BJ (cell line): ENCODE results near the gene PITPNC1. TPM values are rescaled to one million over a fixed set of nuclear protein-coding genes. Genes with fewer than 3 reads are reported as not detected.

Experiments used
- CTCF ChIA-PET: fragments of 350-600 bp; formaldehyde crosslinking; extraction: SDS; loops from one replicate; lab custom pipeline; 2021; ENCODE audit warnings: antibody characterized with exemption, inconsistent platforms; lab: Yijun Ruan, JAX
- POLR2A ChIA-PET: fragments of 300-600 bp; sonication (Branson Sonifier 250); formaldehyde crosslinking; extraction: SDS; loops from one replicate; lab custom pipeline; 2021; ENCODE audit warnings: antibody characterized with exemption; lab: Charles Lee
- DNase-seq: peaks from one replicate; pipeline ENCODE4 v3.0.0-alpha.2; 2011; ENCODE audit warnings: low read depth
- H3K27me3 ChIP-seq: 2 replicates; pipeline ENCODE4 v1.6.0; 2011; ENCODE audit warnings: low read length; ENCODE audit not compliant: control insufficient read depth, insufficient read depth
- H3K36me3 ChIP-seq: 2 replicates; pipeline ENCODE4 v1.5.1; 2011; ENCODE audit warnings: low read length; ENCODE audit not compliant: control insufficient read depth, insufficient read depth
- H3K4me3 ChIP-seq: 2 replicates; pipeline ENCODE4 v1.5.1; 2011; ENCODE audit warnings: low read depth, mild to moderate bottlenecking, control low read depth, low read length
- CTCF ChIP-seq: IDR thresholded peaks from 2 replicates; pipeline ENCODE4 v1.5.1; 2011; ENCODE audit warnings: low read depth, mild to moderate bottlenecking, control low read depth, inconsistent platforms, low read length, moderate library complexity; ENCODE audit not compliant: insufficient read depth
- polyA plus RNA-seq: library from polyadenylated mRNA; depleted of rRNA; stranded (reverse); fragments of >200 nt; gene quantifications from 2 replicates; pipeline ENCODE4 v1.2.3, GENCODE V29; 2011

Gene PITPNC1
- polyA plus RNA-seq, 1 experiment = 4.6 TPM

- no peak for DNase-seq
- H3K4me3 ChIP-seq = no peak overlapping the region
- no peaks in the 10 kb centered on the region for H3K36me3 ChIP-seq
- no peaks in the 10 kb centered on the region for H3K27me3 ChIP-seq
- POLR2A ChIA-PET = no interaction called here
- CTCF ChIA-PET = interaction anchor here (0.7 kb wide), 1 partner anchor 18 kb away, joined by 4 read pairs; no protein-coding TSS in a partner anchor
- no peak for TF ChIP-seq CTCF
Measured at GRCh38 chr17:67671493-67671892, 294.4 kb downstream of the PITPNC1 start.

DNA sequence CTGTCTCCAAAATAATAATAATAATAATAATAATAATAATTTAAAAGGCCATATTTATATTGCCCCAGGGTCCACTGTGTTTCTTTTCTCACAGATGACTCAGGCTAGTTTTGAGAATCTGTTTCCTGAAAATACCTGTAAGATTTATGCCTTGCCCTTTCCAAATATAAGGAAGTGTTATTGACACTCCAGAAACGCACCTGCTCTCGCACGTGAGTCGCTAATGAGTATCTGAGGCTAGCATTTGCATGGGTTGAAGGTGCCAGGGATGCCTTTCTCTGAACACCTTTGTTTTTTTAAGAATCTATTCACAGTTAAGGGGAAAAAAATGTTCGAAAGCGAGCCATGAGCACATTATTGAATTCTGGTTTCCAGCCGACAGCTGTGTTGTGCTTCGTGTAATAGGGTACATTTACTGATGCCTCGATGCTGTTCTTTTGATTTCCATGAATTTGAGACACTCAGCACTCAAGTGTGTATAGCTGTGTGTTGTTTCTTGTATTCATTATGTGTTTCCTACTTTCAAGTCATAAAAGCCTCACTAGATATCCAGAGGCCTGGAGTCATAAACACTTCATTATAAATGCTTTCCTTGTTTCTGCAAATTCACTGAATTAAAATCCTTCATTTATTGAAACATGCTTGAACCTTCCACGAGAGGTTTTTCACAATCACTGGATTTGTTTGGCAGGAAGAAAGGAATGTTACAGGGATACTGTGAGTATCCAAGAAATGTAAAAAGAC is 295.7 kb downstream of the PITPNC1 start:
- Histone ChIP-seq H3K4me3 (no peak overlapping the region), H3K36me3 (no peaks in the 10 kb centered on the region), H3K27me3 (no peaks in the 10 kb centered on the region)
- no peak for DNase-seq
- ChIA-PET CTCF (no interaction called here), POLR2A (no interaction called here)
- TF ChIP-seq CTCF = no peak

- H3K27me3 ChIP-seq = no peaks in the 10 kb centered on the region
- no peak overlapping the region for H3K4me3 ChIP-seq
- no peaks in the 10 kb centered on the region for H3K36me3 ChIP-seq
- no peak for TF ChIP-seq CTCF
- ChIA-PET CTCF (interaction anchor here (1.1 to 1.5 kb wide), 2 partner anchors 12 to 301 kb away, joined by 3 read pairs; no protein-coding TSS in a partner anchor), POLR2A (no interaction called here)
- no peak for DNase-seq
Measured at GRCh38 chr17:67675481-67675880, 298.4 kb downstream of the PITPNC1 start.

GRCh38 chr17:67676305-67676704 is 299.2 kb downstream of the PITPNC1 start:
- DNase-seq = no peak
- Histone ChIP-seq H3K4me3 (no peak overlapping the region), H3K27me3 (no peaks in the 10 kb centered on the region), H3K36me3 (no peaks in the 10 kb centered on the region)
- ChIA-PET POLR2A (no interaction called here), CTCF (interaction anchor here (1.1 to 1.5 kb wide), 2 partner anchors 11 to 302 kb away, joined by 3 read pairs; no protein-coding TSS in a partner anchor)
- no peak for TF ChIP-seq CTCF

- CTCF ChIA-PET = interaction anchor here (3.5 kb wide), 1 partner anchor 9 kb away, joined by 10 read pairs; no protein-coding TSS in a partner anchor
- POLR2A ChIA-PET = no interaction called here
Measured at GRCh38 chr17:67678414-67678813, 301.3 kb downstream of the PITPNC1 start.

More at GRCh38 chr17:67678414-67678813, 301.3 kb downstream of the PITPNC1 start:
- no peaks in the 10 kb centered on the region for H3K27me3 ChIP-seq
- H3K36me3 ChIP-seq = no peaks in the 10 kb centered on the region
- no peak overlapping the region for H3K4me3 ChIP-seq
- no peak for TF ChIP-seq CTCF
- no peak for DNase-seq
